Measurements from ENCODE around the gene SSR1.
"Not testable (repeated sequence)": the region's sequence is repeated elsewhere in the genome, so short reads cannot be mapped to it uniquely, and the experiment has no call there.

Gene SSR1

GRCh38 chr6:7276199-7276524 is 36.8 kb downstream of the SSR1 start:
- DNase-seq (ENCODE audit: low read depth): no peak

GRCh38 chr6:7274525-7274924 is 38.5 kb downstream of the SSR1 start:
- DNase-seq (ENCODE audit: low read depth): not testable (repeated sequence)

GRCh38 chr6:7273709-7274108 is 39.3 kb downstream of the SSR1 start:
- DNase-seq (ENCODE audit: low read depth): no peak

GRCh38 chr6:7271205-7271534 is 41.8 kb downstream of the SSR1 start:
- DNase-seq (ENCODE audit: low read depth): no peak

- no peak for DNase-seq (ENCODE audit: low read depth)
Measured at GRCh38 chr6:7270320-7271204, 42.4 kb downstream of the SSR1 start.

DNA sequence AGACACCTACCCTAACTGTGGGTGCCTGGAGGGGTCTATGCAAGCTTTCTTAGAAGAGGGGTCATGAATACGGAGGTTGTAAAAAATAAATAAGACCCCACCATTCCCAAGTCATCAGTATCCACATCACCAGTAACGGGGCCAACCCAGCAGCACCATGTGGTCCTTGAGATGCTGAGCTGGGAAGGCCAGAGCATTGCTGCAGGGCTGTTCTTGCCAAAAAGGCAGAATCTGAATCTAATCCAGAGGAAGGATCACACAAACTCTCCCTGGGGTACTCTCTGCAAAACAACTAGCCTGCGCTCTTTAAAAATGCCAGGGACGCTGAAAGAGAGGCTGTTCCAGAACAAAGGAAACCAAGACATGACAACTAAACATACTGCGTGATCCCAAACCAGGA is 43.2 kb downstream of the SSR1 start:
- no peak for DNase-seq (ENCODE audit: low read depth)

DNA sequence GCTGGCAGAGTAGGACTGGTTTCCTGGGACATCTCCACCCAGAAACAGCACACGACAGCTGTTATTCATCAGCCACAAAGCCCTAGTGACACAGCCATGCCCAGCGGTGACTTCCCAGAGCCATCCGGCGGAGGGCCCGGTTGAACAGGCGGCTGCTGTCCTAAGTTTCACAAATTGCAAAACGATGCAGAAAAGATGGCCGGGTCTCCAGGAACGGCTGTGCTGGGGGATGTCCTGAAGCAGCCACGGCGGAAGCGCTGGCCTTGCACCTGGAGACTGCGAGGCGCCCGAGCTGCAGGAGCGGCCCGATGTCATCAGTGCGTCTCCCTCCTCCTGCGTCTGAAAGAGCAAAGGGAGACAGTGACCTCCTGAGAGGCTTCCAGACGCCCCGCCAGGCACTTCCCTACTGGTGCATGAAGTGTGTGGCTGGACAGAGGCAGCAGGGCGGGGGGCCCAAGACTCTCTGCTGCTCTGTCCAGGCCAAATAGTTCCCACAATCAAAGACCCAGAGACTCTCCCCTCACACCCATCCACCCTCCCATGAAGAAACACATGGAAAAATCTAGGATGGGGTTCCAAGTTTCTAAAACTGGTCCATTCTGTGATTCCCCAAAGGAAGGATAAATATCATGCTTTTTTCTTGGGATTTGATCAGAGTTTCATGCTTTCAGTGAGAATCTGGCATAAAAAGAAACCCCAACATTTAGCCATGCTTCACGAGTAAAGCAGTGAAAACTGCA is 44.0 kb downstream of the SSR1 start:
- DNase-seq (ENCODE audit: low read depth): no peak

GRCh38 chr6:7268362-7268761 is 44.6 kb downstream of the SSR1 start:
- DNase-seq (ENCODE audit: low read depth): no peak

DNA sequence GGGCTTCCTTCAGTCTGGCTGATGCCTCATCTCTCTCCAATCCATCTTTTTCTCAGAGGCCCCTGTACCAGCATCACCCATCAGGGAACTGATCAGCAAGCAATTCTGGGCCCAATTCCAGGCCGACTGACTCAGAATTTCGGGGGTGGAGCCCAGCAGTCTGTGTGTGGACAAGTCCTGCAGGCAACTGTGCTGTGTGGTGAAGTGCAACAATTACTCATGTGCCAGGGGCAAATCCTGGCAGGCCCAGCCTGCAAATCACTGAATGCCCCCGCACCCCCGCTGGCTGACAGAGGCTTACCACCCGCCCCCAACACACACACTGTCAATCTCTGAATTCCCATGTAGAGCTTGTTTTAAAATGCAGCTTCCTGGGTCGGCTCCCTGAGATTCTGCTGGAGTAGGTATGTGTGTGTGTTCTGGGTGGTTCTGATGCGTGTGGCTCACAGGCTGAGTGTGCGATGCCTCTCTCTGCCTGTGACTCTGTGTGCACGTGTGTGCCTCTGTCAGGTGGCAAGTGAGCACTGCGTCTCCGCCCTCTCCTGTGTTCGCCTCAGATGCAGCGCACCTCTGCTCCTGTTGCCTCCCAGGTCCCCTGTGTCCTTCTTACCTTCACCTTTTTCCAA is 45.4 kb downstream of the SSR1 start:
- DNase-seq (ENCODE audit: low read depth): peak; percentile 98

DNA sequence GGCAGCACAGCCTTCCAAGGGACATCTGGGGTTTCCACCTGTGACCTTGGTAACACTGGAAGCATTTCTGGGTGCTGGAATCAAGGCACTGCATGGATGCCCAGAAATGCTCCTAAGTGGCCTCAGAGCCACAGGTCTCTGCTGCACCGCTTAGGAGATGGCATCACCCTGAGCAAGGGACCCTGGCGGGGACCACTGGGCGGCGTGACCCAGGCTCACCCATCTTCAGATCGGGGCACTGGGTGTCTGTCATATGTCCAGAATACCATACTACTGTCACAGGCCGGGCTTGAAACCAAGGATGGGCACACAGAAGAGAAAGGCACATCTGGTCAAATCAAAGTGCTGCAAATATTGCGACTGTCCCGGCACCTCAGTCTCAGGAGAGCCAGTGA is 45.9 kb downstream of the SSR1 start:
- DNase-seq (ENCODE audit: low read depth): no peak

DNA sequence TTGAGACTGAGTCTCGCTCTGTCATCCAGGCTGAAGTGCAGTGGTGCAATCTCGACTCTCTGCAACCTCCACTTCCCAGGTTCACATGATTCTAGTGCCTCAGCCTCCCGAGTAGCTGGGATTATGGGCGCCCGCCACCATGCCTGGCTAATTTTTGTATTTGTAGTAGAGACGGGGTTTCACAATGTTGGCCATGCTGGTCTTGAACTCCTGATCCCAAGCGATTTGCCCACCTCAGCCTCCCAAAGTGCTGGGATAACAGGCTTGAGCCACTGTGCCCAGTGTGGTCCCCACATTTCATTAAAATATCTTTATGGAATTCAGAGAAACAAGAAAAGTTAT is 47.6 kb downstream of the SSR1 start:
- not testable (repeated sequence) for DNase-seq (ENCODE audit: low read depth)

GRCh38 chr6:7264686-7265384 is 48.2 kb downstream of the SSR1 start:
- no peak for DNase-seq (ENCODE audit: low read depth)

DNA sequence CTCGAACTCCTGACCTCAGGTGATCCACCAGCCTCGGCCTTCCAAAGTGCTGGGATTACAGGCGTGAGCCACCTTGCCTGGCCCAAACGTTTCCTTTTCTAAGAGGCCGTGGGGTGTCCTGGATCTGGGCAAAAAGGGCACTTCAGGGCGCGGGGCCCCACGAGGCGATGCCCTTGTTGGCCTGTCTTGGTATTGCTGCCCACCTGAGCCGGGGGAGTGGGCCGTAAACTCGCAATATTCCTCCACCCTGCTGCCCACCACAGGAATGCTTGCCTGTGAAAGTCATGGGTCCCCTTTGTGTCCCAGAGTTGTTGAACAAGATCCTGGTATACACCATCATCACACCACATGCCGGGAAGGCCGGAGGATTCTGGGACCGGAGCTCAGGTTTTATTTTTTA is 49.0 kb downstream of the SSR1 start:
- DNase-seq (ENCODE audit: low read depth): no peak

DNA sequence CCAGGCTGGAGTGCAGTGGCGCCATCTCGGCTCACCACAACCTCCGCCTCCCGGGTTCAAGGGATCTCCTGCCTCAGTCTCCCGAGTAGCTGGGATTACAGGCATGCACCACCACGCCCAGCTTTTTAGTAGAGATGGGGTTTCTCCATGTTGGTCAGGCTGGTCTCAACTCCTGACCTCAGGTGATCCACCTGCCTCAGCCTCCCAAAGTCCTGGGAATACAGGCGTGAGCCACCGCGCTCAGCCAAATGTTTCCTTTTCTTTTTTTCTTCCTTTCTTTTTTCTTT is 49.5 kb downstream of the SSR1 start:
- not testable (repeated sequence) for DNase-seq (ENCODE audit: low read depth)

DNA sequence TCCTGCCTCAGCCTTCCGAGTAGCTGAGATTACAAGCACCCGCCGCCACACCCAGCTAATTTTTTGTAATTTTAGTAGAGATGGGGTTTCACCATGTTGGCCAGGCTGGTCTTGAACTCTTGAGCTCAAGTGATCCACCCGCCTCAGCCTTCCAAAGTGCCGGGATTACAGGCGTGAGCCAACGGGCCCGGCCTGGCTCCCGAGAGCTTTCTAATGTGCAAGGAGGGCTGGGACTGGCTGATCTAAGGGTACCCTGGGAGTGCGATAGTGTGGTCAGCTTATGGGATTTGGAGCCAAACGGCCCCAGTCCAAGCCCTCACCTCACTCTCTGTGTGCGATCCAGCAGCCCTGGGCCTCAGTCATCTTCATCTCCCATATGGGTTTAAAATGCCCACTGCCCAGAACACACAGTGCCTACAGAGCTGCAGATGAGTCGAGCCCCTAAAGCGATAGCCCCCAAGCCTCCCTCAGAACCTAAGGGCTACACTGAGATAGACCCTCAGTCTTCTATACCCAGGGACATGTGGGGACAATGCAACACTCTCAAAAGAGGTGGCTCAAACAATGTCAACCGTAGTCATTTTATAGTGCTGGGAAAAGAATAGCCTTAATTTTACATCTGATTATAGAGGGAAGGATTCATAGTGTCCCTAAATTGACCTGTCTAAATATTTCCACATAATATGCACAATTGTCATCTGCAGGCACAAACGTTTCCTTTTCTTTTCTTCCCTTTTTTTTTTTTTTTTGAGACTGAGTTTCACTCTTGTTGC is 50.1 kb downstream of the SSR1 start:
- no peak for DNase-seq (ENCODE audit: low read depth)

- no peak for DNase-seq (ENCODE audit: low read depth)
Measured at GRCh38 chr6:7261852-7262461, 51.0 kb downstream of the SSR1 start.

DNA sequence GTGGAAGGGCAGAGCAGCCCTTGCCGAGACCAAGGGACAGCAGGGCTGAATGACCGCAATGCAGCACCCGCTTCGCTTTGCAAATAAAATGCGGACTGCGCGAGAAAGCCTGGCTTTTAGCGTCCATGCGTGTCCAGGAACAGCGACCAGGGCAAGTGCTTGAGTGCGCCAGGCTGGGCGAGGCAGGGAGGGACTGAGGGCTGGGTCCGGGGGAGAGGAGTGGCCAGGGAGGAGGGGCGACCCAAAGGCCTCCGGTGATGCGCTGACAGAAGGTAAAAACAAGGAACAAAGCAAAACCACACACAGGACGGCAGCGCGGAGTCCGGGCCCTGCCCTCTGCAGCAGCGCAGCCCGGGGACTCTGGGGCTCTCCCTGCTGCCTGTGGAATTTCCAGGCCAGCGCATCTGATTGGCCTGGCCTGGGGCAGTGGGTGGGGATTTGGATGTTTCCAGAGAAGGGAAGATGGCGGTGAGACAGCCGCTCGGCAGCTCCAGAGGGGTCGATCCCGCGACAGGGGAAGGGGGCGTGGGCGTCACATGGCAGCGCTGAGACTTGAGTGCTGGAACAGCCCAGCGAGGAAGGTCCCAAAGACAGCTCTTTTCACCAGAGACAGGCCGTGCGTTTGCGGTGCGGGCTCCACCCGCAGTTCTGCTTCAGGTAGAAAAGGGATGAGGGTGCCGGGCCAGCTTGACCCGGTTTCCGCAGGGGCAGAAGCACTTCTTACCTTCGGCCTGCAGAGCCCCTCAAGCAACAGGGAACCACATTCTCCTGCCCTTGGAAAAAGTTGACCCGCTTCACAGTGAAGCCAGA is 51.8 kb downstream of the SSR1 start:
- DNase-seq (ENCODE audit: low read depth): peak; percentile 88

GRCh38 chr6:7260291-7261031 is 52.5 kb downstream of the SSR1 start:
- DNase-seq (ENCODE audit: low read depth): no peak

GRCh38 chr6:7258231-7258763 is 54.7 kb downstream of the SSR1 start:
- no peak for DNase-seq (ENCODE audit: low read depth)

All from ELR (cell line).